ENCODE measurements around the gene KRT25. TPM values are rescaled to one million over a fixed set of nuclear protein-coding genes. Genes with fewer than 3 reads are reported as not detected.

Gene KRT25
- total RNA-seq, 4 donors from 2014 or later, result not detected

DNA sequence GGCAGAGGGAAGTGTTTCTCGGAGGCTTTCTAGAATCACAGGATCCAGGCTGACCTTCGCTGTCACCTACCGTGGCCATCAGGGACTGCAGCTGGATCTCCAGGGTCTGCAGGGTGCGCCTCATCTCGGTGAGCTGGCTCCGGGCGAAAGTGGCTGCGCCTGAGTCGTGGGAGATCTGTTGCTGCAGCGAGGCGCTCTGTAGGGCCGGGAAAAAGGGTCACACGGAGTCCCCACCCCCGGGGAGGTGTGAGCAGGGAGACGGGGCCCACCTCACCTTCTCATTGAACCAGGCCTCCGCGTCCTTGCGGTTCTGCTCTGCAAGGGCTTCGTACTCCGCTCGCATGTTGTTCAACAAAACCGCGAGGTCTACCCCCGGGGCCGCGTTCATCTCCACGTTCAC is 41.7 kb upstream of the KRT25 start:
- Histone ChIP-seq H3K4me1 (no peaks in the 10 kb centered on the region), H3K27ac (no peak overlapping the region), H3K36me3 (no peaks in the 10 kb centered on the region), H3K4me3 (no peak overlapping the region), H3K27me3 (no peaks in the 10 kb centered on the region), H3K9me3 (no peaks in the 10 kb centered on the region)
- DNase-seq, result no peak
- intact Hi-C loops (cut with DNase I; ENCODE audit: low total_unique reads), result no loop called here
- no peak for TF ChIP-seq POLR2A (IDR thresholded peaks at IDR 0.05)
- TF ChIP-seq, protein P1, sequence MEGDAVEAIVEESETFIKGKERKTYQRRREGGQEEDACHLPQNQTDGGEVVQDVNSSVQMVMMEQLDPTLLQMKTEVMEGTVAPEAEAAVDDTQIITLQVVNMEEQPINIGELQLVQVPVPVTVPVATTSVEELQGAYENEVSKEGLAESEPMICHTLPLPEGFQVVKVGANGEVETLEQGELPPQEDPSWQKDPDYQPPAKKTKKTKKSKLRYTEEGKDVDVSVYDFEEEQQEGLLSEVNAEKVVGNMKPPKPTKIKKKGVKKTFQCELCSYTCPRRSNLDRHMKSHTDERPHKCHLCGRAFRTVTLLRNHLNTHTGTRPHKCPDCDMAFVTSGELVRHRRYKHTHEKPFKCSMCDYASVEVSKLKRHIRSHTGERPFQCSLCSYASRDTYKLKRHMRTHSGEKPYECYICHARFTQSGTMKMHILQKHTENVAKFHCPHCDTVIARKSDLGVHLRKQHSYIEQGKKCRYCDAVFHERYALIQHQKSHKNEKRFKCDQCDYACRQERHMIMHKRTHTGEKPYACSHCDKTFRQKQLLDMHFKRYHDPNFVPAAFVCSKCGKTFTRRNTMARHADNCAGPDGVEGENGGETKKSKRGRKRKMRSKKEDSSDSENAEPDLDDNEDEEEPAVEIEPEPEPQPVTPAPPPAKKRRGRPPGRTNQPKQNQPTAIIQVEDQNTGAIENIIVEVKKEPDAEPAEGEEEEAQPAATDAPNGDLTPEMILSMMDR (IDR thresholded peaks at IDR 0.05), result no peak

DNA sequence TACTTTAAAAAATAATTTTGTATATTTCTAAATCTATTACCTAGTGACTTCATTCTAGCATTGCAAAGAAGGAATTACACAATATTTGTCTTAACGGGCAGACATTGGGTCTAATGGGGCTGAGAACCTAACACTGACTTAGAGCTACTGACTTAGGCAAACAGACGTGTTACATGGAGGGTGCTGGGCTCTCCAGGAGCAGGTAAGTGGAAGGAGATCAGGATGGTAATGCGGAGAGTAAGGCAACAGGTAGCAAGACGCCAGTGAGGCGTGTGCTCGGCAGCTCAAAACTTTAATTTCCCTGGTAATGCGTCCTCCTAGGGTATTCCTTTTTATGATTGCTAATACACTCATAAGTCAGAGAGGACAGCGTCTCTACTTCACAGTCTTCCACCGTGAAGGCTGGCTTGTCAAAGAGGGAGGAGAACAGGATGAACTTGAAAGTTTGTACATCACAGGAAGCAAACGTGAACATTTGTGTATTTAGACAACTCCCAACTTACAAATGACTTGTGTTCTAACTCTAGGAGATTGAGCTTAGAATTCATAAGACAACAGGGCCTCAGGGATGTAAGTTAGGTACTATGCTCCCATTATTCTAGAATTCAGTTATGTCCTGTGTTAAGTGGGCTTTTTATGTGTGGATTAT is 40.0 kb upstream of the KRT25 start:
- Histone ChIP-seq H3K4me1 (no peaks in the 10 kb centered on the region), H3K27me3 (no peaks in the 10 kb centered on the region), H3K9me3 (no peaks in the 10 kb centered on the region), H3K27ac (no peak overlapping the region), H3K4me3 (no peak overlapping the region), H3K36me3 (no peaks in the 10 kb centered on the region)
- TF ChIP-seq, protein P1 (IDR thresholded peaks at IDR 0.05), result no peak
- TF ChIP-seq POLR2A (IDR thresholded peaks at IDR 0.05), result no peak
- no peak for DNase-seq
- intact Hi-C loops (cut with DNase I; ENCODE audit: low total_unique reads), result no loop called here

DNA sequence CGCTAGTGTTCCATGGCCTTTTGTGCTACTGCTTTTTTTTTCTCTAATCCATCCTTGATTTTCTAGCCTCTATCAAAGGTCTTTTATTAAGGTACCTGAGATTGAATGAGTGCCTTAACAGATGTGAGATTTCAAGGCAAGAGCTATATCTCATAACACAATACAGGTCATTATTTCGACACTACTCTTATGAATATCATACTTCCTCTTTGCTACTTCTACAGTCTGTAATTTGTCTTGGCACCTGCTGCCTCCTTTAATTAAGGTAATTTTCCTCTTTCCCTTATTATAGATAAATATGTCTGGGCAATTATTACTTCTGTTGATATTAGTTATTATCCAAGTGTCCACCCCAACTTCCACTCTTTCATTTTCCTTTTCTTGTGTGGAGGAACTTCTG is 39.3 kb upstream of the KRT25 start:
- intact Hi-C loops (cut with DNase I; ENCODE audit: low total_unique reads), result loop anchor here (5.0 kb wide), 1 partner anchor 177 kb away; no protein-coding TSS in a partner anchor
- TF ChIP-seq POLR2A (IDR thresholded peaks at IDR 0.05), result no peak
- TF ChIP-seq, protein P1 (IDR thresholded peaks at IDR 0.05), result no peak
- Histone ChIP-seq H3K27me3 (no peaks in the 10 kb centered on the region), H3K36me3 (no peaks in the 10 kb centered on the region), H3K9me3 (no peaks in the 10 kb centered on the region), H3K27ac (no peak overlapping the region), H3K4me1 (no peaks in the 10 kb centered on the region), H3K4me3 (no peak overlapping the region)
- no peak for DNase-seq

DNA sequence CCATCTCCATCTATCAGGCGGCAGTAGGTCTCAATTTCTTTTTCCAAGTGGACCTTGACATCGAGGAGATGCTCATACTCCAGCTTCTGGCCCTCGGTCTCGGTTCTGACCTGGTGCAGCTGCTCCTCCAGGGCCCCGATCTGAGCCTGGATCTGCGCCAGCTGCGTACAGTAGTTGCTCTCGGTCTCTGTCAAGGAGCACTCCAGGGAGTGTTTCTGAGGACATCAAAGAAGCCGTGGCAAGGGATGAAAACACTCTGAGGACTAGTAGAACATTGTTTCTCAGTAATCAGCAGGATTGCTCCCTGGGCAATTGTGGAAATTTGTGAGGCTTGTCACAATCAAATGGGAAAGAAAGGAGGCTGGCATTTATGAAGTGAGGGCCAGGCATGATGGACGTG is 38.7 kb upstream of the KRT25 start:
- H3K9me3 ChIP-seq, result no peaks in the 10 kb centered on the region
- intact Hi-C loops (cut with DNase I; ENCODE audit: low total_unique reads), result loop anchor here (5.0 kb wide), 1 partner anchor 177 kb away; no protein-coding TSS in a partner anchor
- no peaks in the 10 kb centered on the region for H3K4me1 ChIP-seq
- H3K4me3 ChIP-seq, result no peak overlapping the region
- no peaks in the 10 kb centered on the region for H3K27me3 ChIP-seq
- no peak for TF ChIP-seq POLR2A (IDR thresholded peaks at IDR 0.05)
- TF ChIP-seq, protein P1 (IDR thresholded peaks at IDR 0.05), result no peak
- no peaks in the 10 kb centered on the region for H3K36me3 ChIP-seq
- H3K27ac ChIP-seq, result no peak overlapping the region
- DNase-seq, result no peak

DNA sequence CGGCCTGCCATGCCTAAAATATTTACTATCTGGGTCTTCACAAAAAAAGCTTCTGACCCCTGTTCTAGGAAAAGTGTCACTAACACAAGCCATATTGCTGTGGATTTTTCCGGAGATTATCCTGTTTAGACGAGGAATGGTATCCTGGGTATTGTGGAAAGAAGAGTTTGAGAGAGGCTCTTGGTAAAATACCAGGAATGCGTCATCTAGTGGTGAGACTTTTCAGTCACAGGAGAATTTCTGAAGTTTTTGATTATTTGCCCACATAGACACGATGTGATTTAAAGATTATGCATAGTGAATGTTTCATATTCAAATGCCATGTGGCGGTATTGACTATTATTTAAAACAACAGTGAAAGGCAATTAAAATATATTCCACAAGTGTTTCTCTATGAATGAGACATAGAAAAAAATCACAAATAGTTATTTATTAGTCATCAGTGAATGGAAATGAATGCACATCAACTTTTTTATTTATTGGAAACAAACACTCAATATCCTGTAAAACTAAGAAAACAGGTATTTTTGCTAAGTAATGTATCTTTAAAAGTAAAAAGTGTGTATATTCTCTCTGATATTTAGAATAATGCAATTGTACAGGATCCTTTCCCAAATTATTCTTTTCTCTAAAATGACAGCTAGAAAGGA is 36.8 kb upstream of the KRT25 start:
- intact Hi-C loops (cut with DNase I; ENCODE audit: low total_unique reads), result loop anchor here (5.0 kb wide), 1 partner anchor 175 kb away; no protein-coding TSS in a partner anchor
- Histone ChIP-seq H3K27me3 (no peaks in the 10 kb centered on the region), H3K36me3 (no peaks in the 10 kb centered on the region), H3K4me3 (no peak overlapping the region), H3K9me3 (no peaks in the 10 kb centered on the region), H3K4me1 (no peaks in the 10 kb centered on the region), H3K27ac (peak overlapping the region in 1 of 2 donors; percentile 12)
- TF ChIP-seq, protein P1 (IDR thresholded peaks at IDR 0.05), result peak; percentile 55 to 76 (median 64)
- no peak for TF ChIP-seq POLR2A (IDR thresholded peaks at IDR 0.05)
- no peak for DNase-seq
